ENCODE measurements around the gene IRF9. TPM values are rescaled to one million over a fixed set of nuclear protein-coding genes. Genes with fewer than 3 reads are reported as not detected.

Gene IRF9
- polyA plus RNA-seq, 1 donor = 104 TPM

GRCh38 chr14:24149302-24149969 lies 11.6 kb upstream of the IRF9 start:
- Histone ChIP-seq H3K9me3 (ENCODE audit: control insufficient read depth, low read depth, low read length) (no peaks in the 10 kb centered on the region), H3K27me3 (ENCODE audit: control insufficient read depth, insufficient read depth, low read length) (no peaks in the 10 kb centered on the region), H3K4me1 (ENCODE audit: control insufficient read depth, insufficient read depth, low read length) (peaks cover 24% of the 10 kb centered on the region), H3K36me3 (ENCODE audit: control insufficient read depth, insufficient read depth, low read length) (peaks cover 49% of the 10 kb centered on the region), H3K27ac (ENCODE audit: low read length) (no peak overlapping the region), H3K4me3 (ENCODE audit: low read length) (no peak overlapping the region)
- no peak for DNase-seq
- no CpG with 5 or more reads among the region's 3 CpGs for WGBS (ENCODE audit: insufficient coverage, low lambda C conversion rate)

- H3K4me3 ChIP-seq (ENCODE audit: low read length) = no peak overlapping the region
- peaks cover 53% of the 10 kb centered on the region for H3K36me3 ChIP-seq (ENCODE audit: control insufficient read depth, insufficient read depth, low read length)
- no peak overlapping the region for H3K27ac ChIP-seq (ENCODE audit: low read length)
- H3K27me3 ChIP-seq (ENCODE audit: control insufficient read depth, insufficient read depth, low read length) = no peaks in the 10 kb centered on the region
- no peaks in the 10 kb centered on the region for H3K9me3 ChIP-seq (ENCODE audit: control insufficient read depth, low read depth, low read length)
- peaks cover 20% of the 10 kb centered on the region for H3K4me1 ChIP-seq (ENCODE audit: control insufficient read depth, insufficient read depth, low read length)
- DNase-seq = no peak
- WGBS (ENCODE audit: insufficient coverage, low lambda C conversion rate) = no CpG with 5 or more reads among the region's 9 CpGs
Measured at GRCh38 chr14:24150061-24150460, 11.0 kb upstream of the IRF9 start.

GRCh38 chr14:24150567-24150966 lies 10.5 kb upstream of the IRF9 start:
- H3K9me3 ChIP-seq (ENCODE audit: control insufficient read depth, low read depth, low read length) = no peaks in the 10 kb centered on the region
- no peak overlapping the region for H3K4me3 ChIP-seq (ENCODE audit: low read length)
- peaks cover 15% of the 10 kb centered on the region for H3K4me1 ChIP-seq (ENCODE audit: control insufficient read depth, insufficient read depth, low read length)
- DNase-seq = no peak
- no CpG with 5 or more reads among the region's 9 CpGs for WGBS (ENCODE audit: insufficient coverage, low lambda C conversion rate)
- no peaks in the 10 kb centered on the region for H3K27me3 ChIP-seq (ENCODE audit: control insufficient read depth, insufficient read depth, low read length)
- H3K27ac ChIP-seq (ENCODE audit: low read length) = no peak overlapping the region
- peaks cover 58% of the 10 kb centered on the region for H3K36me3 ChIP-seq (ENCODE audit: control insufficient read depth, insufficient read depth, low read length)

- peaks cover 11% of the 10 kb centered on the region for H3K4me1 ChIP-seq (ENCODE audit: control insufficient read depth, insufficient read depth, low read length)
- H3K4me3 ChIP-seq (ENCODE audit: low read length) = no peak overlapping the region
- no peaks in the 10 kb centered on the region for H3K9me3 ChIP-seq (ENCODE audit: control insufficient read depth, low read depth, low read length)
- H3K27me3 ChIP-seq (ENCODE audit: control insufficient read depth, insufficient read depth, low read length) = no peaks in the 10 kb centered on the region
- no peak for DNase-seq
- peaks cover 62% of the 10 kb centered on the region for H3K36me3 ChIP-seq (ENCODE audit: control insufficient read depth, insufficient read depth, low read length)
- WGBS (ENCODE audit: insufficient coverage, low lambda C conversion rate) = no CpG with 5 or more reads among the region's 9 CpGs
- no peak overlapping the region for H3K27ac ChIP-seq (ENCODE audit: low read length)
Measured at GRCh38 chr14:24150993-24151392, 10.1 kb upstream of the IRF9 start.

- no peaks in the 10 kb centered on the region for H3K27me3 ChIP-seq (ENCODE audit: control insufficient read depth, insufficient read depth, low read length)
- H3K27ac ChIP-seq (ENCODE audit: low read length) = no peak overlapping the region
- DNase-seq = no peak
- no CpG with 5 or more reads among the region's 16 CpGs for WGBS (ENCODE audit: insufficient coverage, low lambda C conversion rate)
- H3K9me3 ChIP-seq (ENCODE audit: control insufficient read depth, low read depth, low read length) = no peaks in the 10 kb centered on the region
- H3K4me3 ChIP-seq (ENCODE audit: low read length) = no peak overlapping the region
- peaks cover 9% of the 10 kb centered on the region for H3K4me1 ChIP-seq (ENCODE audit: control insufficient read depth, insufficient read depth, low read length)
- H3K36me3 ChIP-seq (ENCODE audit: control insufficient read depth, insufficient read depth, low read length) = peaks cover 66% of the 10 kb centered on the region
Measured at GRCh38 chr14:24151404-24152080, 9.5 kb upstream of the IRF9 start.

- peaks cover 4% of the 10 kb centered on the region for H3K4me1 ChIP-seq (ENCODE audit: control insufficient read depth, insufficient read depth, low read length)
- WGBS (ENCODE audit: insufficient coverage, low lambda C conversion rate) = no CpG with 5 or more reads among the region's 10 CpGs
- H3K4me3 ChIP-seq (ENCODE audit: low read length) = no peak overlapping the region
- no peaks in the 10 kb centered on the region for H3K27me3 ChIP-seq (ENCODE audit: control insufficient read depth, insufficient read depth, low read length)
- H3K36me3 ChIP-seq (ENCODE audit: control insufficient read depth, insufficient read depth, low read length) = peaks cover 76% of the 10 kb centered on the region
- no peak overlapping the region for H3K27ac ChIP-seq (ENCODE audit: low read length)
- no peaks in the 10 kb centered on the region for H3K9me3 ChIP-seq (ENCODE audit: control insufficient read depth, low read depth, low read length)
- DNase-seq = no peak
Measured at GRCh38 chr14:24155100-24155499, 6.0 kb upstream of the IRF9 start.

- 100% methylated on average over 1 of the region's 1 CpG for WGBS (ENCODE audit: insufficient coverage, low lambda C conversion rate)
- Histone ChIP-seq H3K4me1 (ENCODE audit: control insufficient read depth, insufficient read depth, low read length) (peaks cover 14% of the 10 kb centered on the region), H3K36me3 (ENCODE audit: control insufficient read depth, insufficient read depth, low read length) (peaks cover 65% of the 10 kb centered on the region), H3K27ac (ENCODE audit: low read length) (no peak overlapping the region), H3K4me3 (ENCODE audit: low read length) (no peak overlapping the region), H3K9me3 (ENCODE audit: control insufficient read depth, low read depth, low read length) (no peaks in the 10 kb centered on the region), H3K27me3 (ENCODE audit: control insufficient read depth, insufficient read depth, low read length) (no peaks in the 10 kb centered on the region)
- no peak for DNase-seq
Measured at GRCh38 chr14:24156840-24157239, 4.2 kb upstream of the IRF9 start.

- no peaks in the 10 kb centered on the region for H3K9me3 ChIP-seq (ENCODE audit: control insufficient read depth, low read depth, low read length)
- no CpG with 5 or more reads among the region's 12 CpGs for WGBS (ENCODE audit: insufficient coverage, low lambda C conversion rate)
- peaks cover 19% of the 10 kb centered on the region for H3K4me1 ChIP-seq (ENCODE audit: control insufficient read depth, insufficient read depth, low read length)
- no peaks in the 10 kb centered on the region for H3K27me3 ChIP-seq (ENCODE audit: control insufficient read depth, insufficient read depth, low read length)
- no peak overlapping the region for H3K27ac ChIP-seq (ENCODE audit: low read length)
- no peak overlapping the region for H3K4me3 ChIP-seq (ENCODE audit: low read length)
- no peak for DNase-seq
- H3K36me3 ChIP-seq (ENCODE audit: control insufficient read depth, insufficient read depth, low read length) = peaks cover 63% of the 10 kb centered on the region
Measured at GRCh38 chr14:24157331-24157730, 3.7 kb upstream of the IRF9 start.

GRCh38 chr14:24159777-24160498 lies 1.1 kb upstream of the IRF9 start:
- no CpG with 5 or more reads among the region's 11 CpGs for WGBS (ENCODE audit: insufficient coverage, low lambda C conversion rate)
- H3K9me3 ChIP-seq (ENCODE audit: control insufficient read depth, low read depth, low read length) = no peaks in the 10 kb centered on the region
- H3K4me1 ChIP-seq (ENCODE audit: control insufficient read depth, insufficient read depth, low read length) = peaks cover 30% of the 10 kb centered on the region
- no peak overlapping the region for H3K4me3 ChIP-seq (ENCODE audit: low read length)
- peaks cover 70% of the 10 kb centered on the region for H3K36me3 ChIP-seq (ENCODE audit: control insufficient read depth, insufficient read depth, low read length)
- DNase-seq = no peak
- H3K27me3 ChIP-seq (ENCODE audit: control insufficient read depth, insufficient read depth, low read length) = no peaks in the 10 kb centered on the region
- H3K27ac ChIP-seq (ENCODE audit: low read length) = peak overlapping the region; percentile 68

- H3K4me3 ChIP-seq (ENCODE audit: low read length) = no peak overlapping the region
- H3K27ac ChIP-seq (ENCODE audit: low read length) = peak overlapping the region; percentile 68
- H3K27me3 ChIP-seq (ENCODE audit: control insufficient read depth, insufficient read depth, low read length) = no peaks in the 10 kb centered on the region
- WGBS (ENCODE audit: insufficient coverage, low lambda C conversion rate) = no CpG with 5 or more reads among the region's 4 CpGs
- H3K4me1 ChIP-seq (ENCODE audit: control insufficient read depth, insufficient read depth, low read length) = peaks cover 30% of the 10 kb centered on the region
- no peaks in the 10 kb centered on the region for H3K9me3 ChIP-seq (ENCODE audit: control insufficient read depth, low read depth, low read length)
- peaks cover 70% of the 10 kb centered on the region for H3K36me3 ChIP-seq (ENCODE audit: control insufficient read depth, insufficient read depth, low read length)
- DNase-seq = no peak
Measured at GRCh38 chr14:24160499-24160849, 591 bp upstream of the IRF9 start.
